H1 (cell line): ENCODE data around the gene DGAT2. TPM values are rescaled to one million over a fixed set of nuclear protein-coding genes. Genes with fewer than 3 reads are reported as not detected.

Experiments
- CTCF ChIA-PET: fragments of 300-600 bp; sonication (Branson Sonifier 250); formaldehyde crosslinking; loops from one replicate; lab custom pipeline; 2021; ENCODE audit not compliant: partially characterized antibody; lab: Charles Lee
- POLR2A ChIA-PET: fragments of 300-600 bp; sonication (Branson Sonifier 250); formaldehyde crosslinking; loops from one replicate; lab custom pipeline; 2021; ENCODE audit warnings: inconsistent platforms; ENCODE audit not compliant: partially characterized antibody; lab: Charles Lee
- DNase-seq, 2 experiments: peaks; one replicate each; pipeline versions ENCODE4 v3.0.0 to v3.0.0-alpha.2; 2010 to 2022; ENCODE audit warnings: low spot score in 2 of 2, low read depth in 1 of 2, mixed read lengths in 1 of 2
- FAIRE-seq: peaks from 2 replicates; lab custom pipeline; 2011; peaks lifted over from hg19 to GRCh38; lab: Jason Lieb, UNC
- H2AFZ ChIP-seq: 2 replicates; pipeline ENCODE4 v1.8.1; 2012; ENCODE audit warnings: low read length, inconsistent platforms
- H2AK5ac ChIP-seq: 2 replicates; pipeline ENCODE4 v1.6.1; 2013; ENCODE audit warnings: low read depth, low read length
- H2BK120ac ChIP-seq: replicated peaks from 2 replicates; pipeline ENCODE3; 2013; ENCODE audit warnings: low read depth, low read length, inconsistent platforms
- H2BK12ac ChIP-seq: 2 replicates; pipeline ENCODE4 v1.6.1; 2013; ENCODE audit warnings: low read depth, low read length
- H2BK15ac ChIP-seq: 2 replicates; pipeline ENCODE4 v1.6.1; 2013; ENCODE audit warnings: low read length
- H2BK20ac ChIP-seq: 2 replicates; pipeline ENCODE4 v1.6.1; 2013; ENCODE audit warnings: low read length
- H2BK5ac ChIP-seq: 2 replicates; pipeline ENCODE4 v1.6.1; 2013; ENCODE audit warnings: low read depth, low read length
- H3K14ac ChIP-seq: 2 replicates; pipeline ENCODE4 v1.6.1; 2013; ENCODE audit warnings: inconsistent platforms; ENCODE audit not compliant: insufficient read length
- H3K18ac ChIP-seq: 2 replicates; pipeline ENCODE4 v1.6.1; 2013; ENCODE audit warnings: low read length; ENCODE audit errors: extremely low read depth
- H3K23ac ChIP-seq: 2 replicates; pipeline ENCODE4 v1.6.1; 2013; ENCODE audit warnings: inconsistent platforms; ENCODE audit not compliant: insufficient read length
- H3K23me2 ChIP-seq: 2 replicates; pipeline ENCODE4 v1.6.1; 2013; ENCODE audit warnings: low read depth, low read length
- H3K27ac ChIP-seq: 2 replicates; pipeline ENCODE4 v1.6.1; 2011; ENCODE audit warnings: low read depth, low read length, inconsistent platforms
- H3K27me3 ChIP-seq, 4 experiments: replicated peaks in 1 of 4; 1 replicate in 1 of 4; 2 replicates in 3 of 4; pipeline versions ENCODE4 v1.6.1 to v1.8.1; 2011 to 2013; ENCODE audit warnings: low read length in 3 of 4, mild to moderate bottlenecking in 3 of 4, inconsistent platforms in 2 of 4, mixed read lengths in 2 of 4, moderate library complexity in 1 of 4; ENCODE audit not compliant: control insufficient read depth in 3 of 4, insufficient read depth in 3 of 4; ENCODE audit errors: extremely low read depth in 1 of 4
- H3K36me3 ChIP-seq, 4 experiments: 2 replicates each; pipeline versions ENCODE4 v1.6.1 to v1.8.1; 2011 to 2013; ENCODE audit warnings: mild to moderate bottlenecking in 4 of 4, low read length in 3 of 4, moderate library complexity in 2 of 4, control low read depth in 1 of 4, inconsistent platforms in 1 of 4; ENCODE audit not compliant: insufficient read depth in 4 of 4, control insufficient read depth in 2 of 4
- H3K4ac ChIP-seq: replicated peaks from 2 replicates; pipeline ENCODE3; 2013; ENCODE audit warnings: low read length, low read depth, mixed read lengths, inconsistent platforms; ENCODE audit not compliant: insufficient read length
- H3K4me1 ChIP-seq, 4 experiments: replicated peaks in 1 of 4; 1 replicate in 1 of 4; 2 replicates in 3 of 4; pipeline versions ENCODE4 v1.6.1 to v1.8.1; 2011 to 2013; ENCODE audit warnings: low read length in 3 of 4, inconsistent platforms in 2 of 4, mixed read lengths in 1 of 4; ENCODE audit not compliant: insufficient read depth in 4 of 4, control insufficient read depth in 3 of 4
- H3K4me2 ChIP-seq, 2 experiments: 2 replicates each; pipeline versions ENCODE4 v1.6.1 to v1.8.1; 2011 to 2013; ENCODE audit warnings: low read depth in 2 of 2, low read length in 2 of 2, control low read depth in 1 of 2, inconsistent platforms in 1 of 2, mild to moderate bottlenecking in 1 of 2; ENCODE audit not compliant: insufficient read depth in 1 of 2
- H3K4me3 ChIP-seq, 4 experiments: fragments of 200-600, 300-600 bp in 1 of 4; sonication (generic), shearing (Covaris generic), sonication (Bioruptor Twin) in 1 of 4; 2 replicates each; pipeline versions ENCODE4 v1.5.1 to v1.8.1; 2011 to 2016; ENCODE audit warnings: low read length in 4 of 4, low read depth in 3 of 4, control low read depth in 2 of 4, inconsistent platforms in 2 of 4, mild to moderate bottlenecking in 2 of 4, mixed read lengths in 1 of 4, moderate library complexity in 1 of 4; ENCODE audit not compliant: insufficient read depth in 2 of 4; ENCODE audit errors: extremely low read depth in 1 of 4
- H3K56ac ChIP-seq: replicated peaks from 2 replicates; pipeline ENCODE3; 2013; ENCODE audit warnings: low read depth, mild to moderate bottlenecking, mixed read lengths, low read length, inconsistent platforms; ENCODE audit not compliant: insufficient read length
- H3K79me1 ChIP-seq: 2 replicates; pipeline ENCODE4 v1.6.1; 2013; ENCODE audit warnings: low read depth, low read length, control low read depth
- H3K79me2 ChIP-seq, 2 experiments: 2 replicates each; pipeline versions ENCODE4 v1.6.1 to v1.8.1; 2012 to 2013; ENCODE audit warnings: low read length in 2 of 2, mild to moderate bottlenecking in 2 of 2, inconsistent platforms in 1 of 2; ENCODE audit not compliant: insufficient read depth in 2 of 2, control insufficient read depth in 1 of 2
- H3K9ac ChIP-seq, 4 experiments: replicated peaks in 1 of 4; 1 replicate in 1 of 4; 2 replicates in 3 of 4; pipeline versions ENCODE4 v1.6.1 to v1.8.1; 2011 to 2013; ENCODE audit warnings: low read depth in 3 of 4, low read length in 3 of 4, control low read depth in 2 of 4, mild to moderate bottlenecking in 2 of 4, moderate library complexity in 2 of 4, inconsistent platforms in 1 of 4; ENCODE audit errors: extremely low read depth in 1 of 4
- H3K9me3 ChIP-seq, 2 experiments: 2 replicates each; pipeline versions ENCODE4 v1.6.1 to v1.8.1; 2012 to 2013; ENCODE audit warnings: mild to moderate bottlenecking in 2 of 2, moderate library complexity in 2 of 2, control low read depth in 1 of 2, inconsistent platforms in 1 of 2, low read depth in 1 of 2, low read length in 1 of 2, mixed read lengths in 1 of 2; ENCODE audit not compliant: insufficient read depth in 2 of 2
- H4K20me1 ChIP-seq, 2 experiments: replicated peaks in 1 of 2; 2 replicates each; pipeline versions ENCODE3 to v1.8.1; 2011 to 2013; ENCODE audit warnings: inconsistent platforms in 2 of 2, low read length in 2 of 2, mild to moderate bottlenecking in 1 of 2; ENCODE audit not compliant: insufficient read depth in 2 of 2, control insufficient read depth in 1 of 2
- H4K5ac ChIP-seq: 2 replicates; pipeline ENCODE4 v1.6.1; 2013; ENCODE audit warnings: low read length, low read depth, mixed read lengths, inconsistent platforms; ENCODE audit not compliant: insufficient read length
- H4K8ac ChIP-seq: 2 replicates; pipeline ENCODE4 v1.8.0; 2013; ENCODE audit warnings: mild to moderate bottlenecking, moderate library complexity, low read length, inconsistent platforms; ENCODE audit not compliant: insufficient read depth; ENCODE audit errors: extremely low read depth
- H4K91ac ChIP-seq: replicated peaks from 2 replicates; pipeline ENCODE3; 2013; ENCODE audit warnings: low read length, mixed read lengths, inconsistent platforms; ENCODE audit not compliant: insufficient read length
- EZH2 ChIP-seq: fragments of 200-600 bp; sonication (generic); IDR thresholded peaks from 2 replicates; pipeline ENCODE4 v1.7.1; 2012; ENCODE audit warnings: low read depth, mild to moderate bottlenecking, moderate library complexity, low read length, inconsistent platforms; ENCODE audit not compliant: severe bottlenecking
- WGBS, 2 experiments: shearing (Covaris generic) in 1 of 2; methylation state at CpG; one replicate each; pipeline versions ENCODE4 v1.1.6 to v1.1.7; 2013 to 2015; ENCODE audit warnings: low lambda C conversion rate in 2 of 2, mixed read lengths in 2 of 2, inconsistent platforms in 1 of 2, low coverage in 1 of 2, missing lambda C conversion rate in 1 of 2; ENCODE audit not compliant: insufficient replicate concordance in 2 of 2, insufficient coverage in 1 of 2, insufficient read length in 1 of 2; ENCODE audit errors: extremely low coverage in 1 of 2, missing lambda C conversion rate in 1 of 2; 5-methylcytosine and 5-hydroxymethylcytosine counted together
- polyA plus RNA-seq, 7 experiments: library from polyadenylated mRNA; depleted of rRNA in 3 of 7; stranded (reverse) in 5 of 7; unstranded in 2 of 7; fragments of >200 nt in 5 of 7; fragments of 200-250 nt in 2 of 7; gene quantifications; 1 replicate in 5 of 7; 2 replicates in 1 of 7; 4 replicates in 1 of 7; pipeline versions ENCODE4 v1.2.1 to v1.2.3, GENCODE V29; 2011 to 2013; ENCODE audit warnings: missing spikeins in 2 of 7, mixed read lengths in 2 of 7
- total RNA-seq: library from RNA; stranded (reverse); fragmentation: NEBNext Ultra II Directional; extraction: Animal tissue kit (Norgen Biotek cat#: 25700); gene quantifications from 2 replicates; pipeline ENCODE4 v1.2.1, GENCODE V29; 2021
- TF ChIP-seq, protein P1 (sequence below), 3 experiments: IDR thresholded peaks; 1 replicate in 2 of 3; 2 replicates in 1 of 3; pipeline versions ENCODE4 v1.5.1 to v1.6.1; 2011; ENCODE audit warnings: low read length in 3 of 3, mild to moderate bottlenecking in 3 of 3, inconsistent platforms in 2 of 3, low read depth in 1 of 3, moderate library complexity in 1 of 3; ENCODE audit not compliant: insufficient read depth in 1 of 3; ENCODE audit errors: control extremely low read depth in 1 of 3

Gene DGAT2
- total and polyA plus RNA-seq, 2 of the 8 experiments (the other 6 are each of a cell fraction or from before 2014, with no cell fraction given) = 3.2 to 5.9 TPM

- DNase-seq (no peak), FAIRE-seq (no peak)
- TF ChIP-seq EZH2 = no peak
- TF ChIP-seq, protein P1, sequence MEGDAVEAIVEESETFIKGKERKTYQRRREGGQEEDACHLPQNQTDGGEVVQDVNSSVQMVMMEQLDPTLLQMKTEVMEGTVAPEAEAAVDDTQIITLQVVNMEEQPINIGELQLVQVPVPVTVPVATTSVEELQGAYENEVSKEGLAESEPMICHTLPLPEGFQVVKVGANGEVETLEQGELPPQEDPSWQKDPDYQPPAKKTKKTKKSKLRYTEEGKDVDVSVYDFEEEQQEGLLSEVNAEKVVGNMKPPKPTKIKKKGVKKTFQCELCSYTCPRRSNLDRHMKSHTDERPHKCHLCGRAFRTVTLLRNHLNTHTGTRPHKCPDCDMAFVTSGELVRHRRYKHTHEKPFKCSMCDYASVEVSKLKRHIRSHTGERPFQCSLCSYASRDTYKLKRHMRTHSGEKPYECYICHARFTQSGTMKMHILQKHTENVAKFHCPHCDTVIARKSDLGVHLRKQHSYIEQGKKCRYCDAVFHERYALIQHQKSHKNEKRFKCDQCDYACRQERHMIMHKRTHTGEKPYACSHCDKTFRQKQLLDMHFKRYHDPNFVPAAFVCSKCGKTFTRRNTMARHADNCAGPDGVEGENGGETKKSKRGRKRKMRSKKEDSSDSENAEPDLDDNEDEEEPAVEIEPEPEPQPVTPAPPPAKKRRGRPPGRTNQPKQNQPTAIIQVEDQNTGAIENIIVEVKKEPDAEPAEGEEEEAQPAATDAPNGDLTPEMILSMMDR (IDR thresholded peaks at IDR 0.05; ENCODE audit: control extremely low read depth in 1 of 3, insufficient read depth in 1 of 3, low read depth in 1 of 3, low read length in 3 of 3) = peak in 1 of 3 experiments; percentile 11; a peak in 1 of 4 replicates
- CTCF ChIA-PET = interaction anchor here (0.8 to 1.0 kb wide), 2 partner anchors 10 to 62 kb away, joined by 3 read pairs; no protein-coding TSS in a partner anchor
- H3K23me2 ChIP-seq = no peaks in the 10 kb centered on the region
- no peak overlapping the region for H3K9ac ChIP-seq
- H3K14ac ChIP-seq = no peak overlapping the region
- H3K79me1 ChIP-seq = no peaks in the 10 kb centered on the region
- no peak overlapping the region for H2BK120ac ChIP-seq
- no peak overlapping the region for H2BK15ac ChIP-seq
- H3K27me3 ChIP-seq = no peaks in the 10 kb centered on the region; a peak in 1 of 7 replicates
- H3K4me2 ChIP-seq = no peak overlapping the region
- no peak overlapping the region for H2BK5ac ChIP-seq
- no peaks in the 10 kb centered on the region for H3K4me1 ChIP-seq
- H4K20me1 ChIP-seq = no peaks in the 10 kb centered on the region
- no peak overlapping the region for H3K56ac ChIP-seq
- no peak overlapping the region for H3K27ac ChIP-seq
- no peak overlapping the region for H4K91ac ChIP-seq
- H4K8ac ChIP-seq = no peak overlapping the region
- H3K4ac ChIP-seq = no peak overlapping the region
- no peak overlapping the region for H4K5ac ChIP-seq
- H3K79me2 ChIP-seq = no peaks in the 10 kb centered on the region
- 91% methylated on average over 1 of the region's 1 CpG; no CpG with 5 or more reads in 1 of the 2 experiments for WGBS, 2 experiments
- no peaks in the 10 kb centered on the region for H3K9me3 ChIP-seq
- H2BK20ac ChIP-seq = no peak overlapping the region
- H3K4me3 ChIP-seq = no peak overlapping the region
- no peak overlapping the region for H2AFZ ChIP-seq
- no peak overlapping the region for H2AK5ac ChIP-seq
- no peak overlapping the region for H2BK12ac ChIP-seq
- no peaks in the 10 kb centered on the region for H3K36me3 ChIP-seq
- H3K18ac ChIP-seq = no peak overlapping the region
- POLR2A ChIA-PET = no interaction called here
- H3K23ac ChIP-seq = no peak overlapping the region
These were observed 27.9 kb upstream of the DGAT2 start for GRCh38 chr11:75740681-75741080.
